ENCODE data around the gene MEA1. TPM values are rescaled to one million over a fixed set of nuclear protein-coding genes. Genes with fewer than 3 reads are reported as not detected.
"Not testable (repeated sequence)": the region's sequence is repeated elsewhere in the genome, so short reads cannot be mapped to it uniquely, and the experiment has no call there.

MEA1 gene
- polyA plus RNA-seq (ENCODE audit: insufficient read length): 39.6 TPM

DNA sequence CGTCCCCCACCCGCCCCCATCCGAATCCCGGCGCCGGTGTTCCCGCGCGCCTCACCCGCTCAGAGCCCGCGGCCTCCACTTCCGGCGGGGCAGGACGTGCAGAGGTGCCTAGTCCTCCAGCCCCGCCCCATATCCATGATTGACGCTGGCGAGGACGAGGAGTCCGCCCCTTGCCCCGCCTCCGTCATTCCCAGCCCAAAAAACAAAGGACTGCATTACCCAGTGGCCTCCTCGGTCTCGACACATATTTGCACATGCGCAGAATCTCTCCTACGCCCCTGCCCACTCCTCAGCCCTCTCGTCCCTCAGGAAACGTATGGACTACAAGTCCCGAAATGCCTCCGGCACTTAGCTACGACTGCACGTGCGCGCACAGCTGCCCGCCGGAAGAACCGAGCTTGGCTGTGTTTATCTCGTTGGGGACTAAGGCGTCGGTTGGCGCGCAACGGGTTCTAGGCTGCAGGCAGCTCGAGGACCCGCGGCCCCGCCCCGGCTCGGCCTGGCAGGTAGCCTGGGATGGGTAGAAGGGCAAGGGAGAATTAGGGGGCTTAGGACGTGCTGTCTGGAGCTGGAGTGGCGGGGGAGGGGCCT, at the start of gene MEA1, which contains the start of gene KLHDC3:
Gene MEA1 (minus strand): TSS at position 104 of the 591 bp plus-strand sequence. CDS start 133 bp downstream, outside the sequence.
Gene KLHDC3 (plus strand): TSS at position 407 of the 591 bp plus-strand sequence. CDS start 2,944 bp downstream, outside the sequence.
- peak; percentile 99 for DNase-seq (ENCODE audit: low read depth)

DNA sequence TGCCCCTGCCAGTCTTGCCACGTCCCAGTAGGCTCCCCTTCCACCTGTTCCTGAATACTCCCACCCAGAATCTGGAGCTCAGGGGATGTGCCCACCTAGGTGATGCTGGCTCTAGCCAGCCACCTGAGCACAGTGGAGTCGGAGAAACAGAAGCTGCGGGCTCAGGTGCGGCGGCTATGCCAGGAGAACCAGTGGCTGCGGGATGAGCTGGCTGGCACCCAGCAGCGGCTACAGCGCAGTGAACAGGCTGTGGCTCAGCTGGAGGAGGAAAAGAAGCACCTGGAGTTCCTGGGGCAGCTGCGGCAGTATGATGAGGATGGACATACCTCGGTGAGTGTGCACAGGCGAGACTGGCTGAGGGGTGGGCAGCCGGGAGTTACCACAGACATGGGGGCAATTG, 49.1 kb upstream of the MEA1 start:
- no peak for DNase-seq (ENCODE audit: low read depth)

DNA sequence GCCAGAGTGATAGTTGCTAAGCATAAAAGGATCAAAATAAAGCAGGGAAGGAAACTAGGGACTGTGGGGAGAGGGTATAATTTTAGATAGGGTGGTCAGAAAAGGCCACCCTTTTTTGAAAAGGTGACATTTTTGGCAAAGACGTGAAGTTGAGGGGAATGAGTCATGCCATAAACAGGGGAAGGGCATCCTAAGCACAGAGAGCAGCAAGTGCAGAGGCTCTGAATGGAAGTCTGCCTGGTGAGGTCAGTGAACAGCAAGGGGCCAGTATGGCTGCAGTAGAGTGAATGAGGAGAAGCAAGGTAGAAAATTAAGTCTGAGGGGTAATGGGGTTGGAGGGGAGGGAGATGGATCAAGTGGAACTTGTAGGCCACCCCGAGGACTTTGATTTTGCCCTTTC, 48.1 kb upstream of the MEA1 start:
- no peak for DNase-seq (ENCODE audit: low read depth)

DNA sequence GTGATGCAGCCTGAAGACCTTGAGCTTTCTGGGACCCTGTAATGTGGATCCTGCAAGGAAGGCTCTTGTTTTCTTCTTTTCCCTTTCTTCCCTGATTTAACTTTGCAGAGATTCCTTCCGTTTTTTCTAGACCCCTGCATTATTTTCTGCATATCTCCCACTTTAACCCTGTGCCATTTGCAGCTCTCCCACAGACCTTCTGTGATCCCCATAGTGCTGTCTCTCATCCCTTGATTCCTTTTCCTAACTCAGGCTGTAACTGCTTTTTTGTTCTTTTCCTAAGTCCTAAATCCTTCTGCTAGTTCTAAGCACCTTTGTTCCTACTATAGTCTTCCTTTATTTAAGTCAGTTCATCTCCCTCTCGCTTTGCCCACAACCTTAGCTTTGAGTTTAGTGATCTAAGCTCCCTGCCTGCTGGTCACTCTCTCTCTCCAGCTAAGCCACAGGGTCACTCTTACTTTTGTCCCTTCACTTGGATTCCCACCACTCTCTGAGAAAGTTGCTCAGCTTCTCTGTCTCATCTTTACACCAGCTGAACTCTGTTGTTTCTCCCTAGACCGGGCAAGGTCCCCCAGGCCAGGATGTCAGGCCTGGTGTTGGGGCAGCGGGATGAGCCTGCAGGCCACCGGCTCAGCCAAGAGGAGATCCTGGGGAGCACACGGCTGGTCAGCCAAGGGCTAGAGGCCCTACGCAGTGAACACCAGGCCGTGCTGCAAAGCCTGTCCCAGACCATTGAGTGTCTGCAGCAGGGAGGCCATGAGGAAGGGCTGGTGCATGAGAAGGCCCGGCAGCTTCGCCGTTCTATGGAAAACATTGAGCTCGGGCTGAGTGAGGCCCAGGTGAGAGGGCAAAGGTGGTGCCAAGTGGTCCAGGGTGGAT, 47.2 kb upstream of the MEA1 start:
- DNase-seq (ENCODE audit: low read depth): no peak

DNA sequence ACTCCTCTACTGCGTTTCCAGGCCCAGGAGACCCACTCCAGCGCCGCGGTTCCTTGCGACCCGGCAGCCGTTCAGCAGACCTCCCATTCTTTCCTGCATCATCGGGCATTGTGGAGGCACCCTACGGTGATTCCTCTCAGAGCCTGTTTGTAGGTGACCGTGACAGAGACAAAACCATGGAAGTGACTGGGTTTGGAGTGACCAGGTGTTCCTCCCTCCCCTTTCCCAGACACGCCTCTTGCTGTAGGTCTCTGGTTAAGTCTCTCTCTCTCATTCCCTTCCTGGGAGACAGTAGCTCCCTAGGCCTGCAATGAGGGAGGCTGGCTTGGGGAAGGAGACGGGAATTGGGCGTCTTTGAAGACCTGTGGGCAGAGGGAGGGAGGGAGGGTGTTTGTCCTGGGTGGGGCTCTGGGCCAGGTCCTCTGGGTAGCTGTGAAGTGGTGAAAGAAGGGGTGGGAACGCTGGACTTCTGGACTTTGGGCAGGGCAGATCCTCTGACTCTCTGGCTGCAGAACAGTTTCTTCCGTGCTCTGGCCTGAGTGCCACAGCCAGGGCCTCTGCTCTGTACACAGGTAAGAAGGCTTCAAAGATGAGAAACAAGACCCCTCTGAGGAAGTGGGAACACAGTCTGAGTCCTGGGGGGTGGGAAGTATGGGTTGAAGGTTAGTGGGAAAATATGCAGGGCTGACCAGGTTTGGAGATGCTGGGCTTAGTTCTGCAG, 46.4 kb upstream of the MEA1 start:
- DNase-seq (ENCODE audit: low read depth): no peak

DNA sequence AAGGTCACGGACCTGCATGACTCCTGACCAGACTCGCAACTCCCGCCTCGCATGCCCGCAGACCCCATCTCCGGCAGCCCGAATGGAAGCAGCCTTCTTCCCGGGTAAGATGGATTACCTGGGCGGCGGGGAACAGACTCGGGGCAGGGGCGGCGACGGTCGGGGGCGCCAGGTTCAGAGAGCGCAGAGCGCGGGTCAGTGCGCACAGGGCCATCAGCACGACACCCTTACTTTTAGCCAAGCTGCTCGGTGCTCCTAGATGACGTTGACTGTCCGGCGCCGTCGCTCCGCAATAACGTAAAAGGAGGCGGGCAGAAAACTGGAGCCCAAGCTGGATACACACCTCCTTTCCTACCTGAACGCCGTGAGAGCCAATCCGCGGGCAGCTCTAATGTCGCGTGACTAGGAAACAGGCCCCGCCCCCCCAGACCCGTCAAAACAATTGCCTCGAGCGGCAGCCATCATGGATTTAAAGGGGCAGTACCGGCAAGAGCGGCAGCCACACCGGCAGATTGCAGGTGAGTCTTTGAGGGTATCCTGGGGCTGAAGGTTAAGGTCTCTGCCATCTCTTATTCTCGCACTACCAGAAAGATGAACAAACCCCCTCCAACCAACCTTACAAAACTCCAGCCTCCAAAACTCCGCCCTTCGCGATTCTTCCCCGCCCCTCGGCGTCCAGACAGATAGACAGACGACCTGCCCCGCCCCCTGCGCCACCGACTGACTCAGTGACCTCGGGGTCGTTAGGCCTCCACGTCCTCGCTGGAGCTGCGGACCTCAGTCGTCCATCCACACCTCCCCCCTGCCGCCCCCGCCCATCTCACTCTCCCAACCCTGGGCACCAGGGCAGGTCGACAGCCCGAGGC, 45.7 kb upstream of the MEA1 start, which contains the start of the genes KLC4 and MRPL2:
Gene KLC4 (plus strand): TSS at position 464 of the 866 bp plus-strand sequence. CDS start 1,705 bp downstream, outside the sequence.
Gene MRPL2 (minus strand): TSS at position 267 of the 866 bp plus-strand sequence. CDS start 53 bp downstream, at position 214.
- DNase-seq (ENCODE audit: low read depth): peak; percentile 97

DNA sequence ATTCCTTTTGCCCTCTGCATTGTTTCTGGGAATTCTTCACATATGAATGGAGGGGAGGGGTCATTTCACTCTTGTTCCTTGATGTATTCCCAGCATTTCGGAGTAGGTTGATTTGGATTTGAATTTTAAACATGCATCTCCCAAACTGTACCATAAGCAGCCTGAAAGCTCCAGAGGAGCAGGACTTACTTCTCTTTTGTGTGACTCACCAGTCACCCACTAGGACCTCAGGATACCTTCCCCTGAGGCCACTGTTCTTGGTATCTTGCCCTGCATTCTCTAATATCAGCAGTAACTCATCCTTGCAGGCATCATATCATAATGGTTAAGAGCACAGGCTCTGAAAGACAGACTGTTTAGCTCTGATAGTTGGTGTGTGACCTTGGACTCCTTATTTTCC, 44.8 kb upstream of the MEA1 start:
- DNase-seq (ENCODE audit: low read depth): no peak

DNA sequence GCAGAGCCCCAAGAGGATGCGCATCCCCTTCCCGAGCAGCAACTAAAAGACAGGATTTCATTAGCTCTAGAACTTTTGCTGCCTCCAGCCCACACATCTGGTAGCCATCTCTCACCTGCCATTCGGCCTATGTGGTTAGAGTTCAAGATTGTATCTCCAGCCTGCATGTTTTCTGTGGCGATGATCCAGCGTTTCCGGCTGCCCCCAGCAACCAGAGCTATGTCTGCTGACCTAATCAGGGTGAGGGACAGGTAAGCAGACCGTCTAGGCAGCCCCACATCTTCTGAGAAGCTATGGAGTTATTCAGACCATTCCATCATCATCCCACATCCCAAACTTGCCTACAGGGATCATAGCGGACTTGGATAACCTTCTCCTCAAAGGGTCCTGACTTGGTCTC, 42.2 kb upstream of the MEA1 start:
- DNase-seq (ENCODE audit: low read depth): no peak

DNA sequence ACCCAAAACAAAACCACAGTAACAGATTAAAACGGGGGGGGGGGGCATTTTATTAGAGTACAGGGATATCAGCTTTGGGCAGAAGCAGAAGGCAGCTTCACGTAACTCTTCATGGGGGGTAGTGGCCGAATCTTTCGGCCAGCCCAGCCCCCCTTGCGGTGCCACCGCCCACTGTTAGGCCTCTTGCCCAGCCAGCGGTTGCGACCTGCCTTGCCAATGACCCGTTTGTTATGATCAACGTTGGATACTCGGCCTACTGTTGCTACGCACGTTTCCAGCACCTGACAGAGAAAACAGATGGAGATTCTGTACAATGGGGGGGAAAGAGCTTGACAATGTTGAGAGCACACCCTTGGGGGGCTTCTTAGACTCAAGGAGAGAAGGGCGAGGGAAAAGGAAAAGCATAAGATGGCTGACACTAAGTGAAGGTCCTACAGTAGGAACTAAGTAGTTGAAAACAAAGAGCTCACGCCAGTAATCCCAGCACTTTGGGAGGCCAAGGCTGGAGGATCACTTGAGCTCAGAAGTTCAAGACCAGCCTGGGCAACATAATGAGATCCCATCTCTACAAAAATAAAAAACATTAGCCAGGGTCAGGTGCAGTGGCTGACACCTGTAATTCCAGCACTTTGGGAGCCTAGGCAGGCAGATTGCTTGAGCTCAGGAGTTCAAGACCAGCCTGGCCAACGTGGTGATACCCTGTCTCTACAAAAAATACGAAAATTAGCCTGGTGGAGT, 40.6 kb upstream of the MEA1 start:
- DNase-seq (ENCODE audit: low read depth): no peak

DNA sequence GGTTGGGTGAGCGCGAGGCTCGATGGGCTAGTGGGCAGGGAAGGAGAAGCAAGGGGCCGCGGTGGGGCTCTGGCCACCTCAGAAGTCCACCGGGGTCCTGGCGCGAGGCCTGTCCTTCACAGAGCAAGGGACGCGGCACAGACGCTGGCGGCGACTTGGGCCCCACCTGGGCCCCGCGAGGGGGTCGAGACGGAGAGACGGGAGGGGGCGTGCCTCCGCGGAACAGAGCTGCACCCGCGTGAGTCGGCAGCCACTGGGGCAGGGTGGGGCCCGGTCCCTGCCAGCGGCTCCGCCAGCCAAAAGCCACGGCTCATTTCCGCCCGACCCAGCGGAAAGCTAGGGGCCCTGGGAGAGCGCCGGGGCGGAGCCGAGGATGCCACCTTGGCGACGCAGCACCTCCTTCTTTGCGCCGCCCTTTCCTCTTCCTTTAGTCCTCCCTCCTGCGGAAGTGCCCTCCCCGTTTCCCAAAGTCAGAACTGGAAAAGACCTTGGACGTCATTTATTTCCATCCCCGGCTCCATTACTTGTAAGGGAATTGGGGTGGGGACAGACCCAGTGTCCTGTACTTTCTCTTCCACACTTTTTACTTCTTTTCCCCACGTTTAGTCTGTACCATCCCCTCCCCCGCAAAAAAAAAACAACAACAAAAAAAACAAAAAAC, 39.9 kb upstream of the MEA1 start, which contains the start of gene CUL7:
Gene CUL7 (minus strand): TSS at position 307 of the 661 bp plus-strand sequence. CDS start 1,063 bp downstream, outside the sequence.
- DNase-seq (ENCODE audit: low read depth): peak; percentile 91

DNA sequence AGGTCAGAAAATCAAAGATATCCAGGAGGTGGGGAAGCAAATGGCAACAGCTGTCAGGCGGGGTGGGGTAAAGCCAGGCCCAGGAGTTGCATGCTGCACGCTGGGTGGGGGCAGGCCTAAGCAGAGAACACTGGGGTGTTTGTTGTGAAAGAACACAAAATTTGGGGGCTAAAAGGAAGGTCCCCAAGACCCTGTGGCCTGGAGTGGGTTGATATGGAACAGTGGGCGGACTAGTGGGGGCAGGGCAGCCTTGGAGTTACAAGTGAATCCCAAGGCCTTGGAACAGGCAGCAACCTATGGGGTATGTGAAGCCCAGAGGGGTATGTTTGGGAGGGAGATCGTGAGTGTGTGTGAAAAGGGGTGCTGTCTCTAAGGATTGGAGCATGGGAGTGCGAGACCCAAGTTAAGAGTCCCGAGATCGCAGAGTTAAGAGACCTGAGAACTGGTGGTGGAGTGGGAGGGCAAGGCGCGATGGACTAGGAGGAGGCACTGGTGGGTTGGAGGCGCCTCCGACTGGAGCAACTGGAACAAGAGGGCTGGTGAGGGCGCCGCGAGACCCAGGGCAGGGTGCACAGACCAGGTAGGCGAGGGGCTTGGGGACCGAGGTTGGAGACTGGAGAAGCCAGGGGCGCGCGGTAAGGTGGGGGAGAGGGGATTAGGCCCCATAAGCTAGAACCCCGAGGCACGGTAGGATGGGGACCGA, 39.2 kb upstream of the MEA1 start:
- no peak for DNase-seq (ENCODE audit: low read depth)

DNA sequence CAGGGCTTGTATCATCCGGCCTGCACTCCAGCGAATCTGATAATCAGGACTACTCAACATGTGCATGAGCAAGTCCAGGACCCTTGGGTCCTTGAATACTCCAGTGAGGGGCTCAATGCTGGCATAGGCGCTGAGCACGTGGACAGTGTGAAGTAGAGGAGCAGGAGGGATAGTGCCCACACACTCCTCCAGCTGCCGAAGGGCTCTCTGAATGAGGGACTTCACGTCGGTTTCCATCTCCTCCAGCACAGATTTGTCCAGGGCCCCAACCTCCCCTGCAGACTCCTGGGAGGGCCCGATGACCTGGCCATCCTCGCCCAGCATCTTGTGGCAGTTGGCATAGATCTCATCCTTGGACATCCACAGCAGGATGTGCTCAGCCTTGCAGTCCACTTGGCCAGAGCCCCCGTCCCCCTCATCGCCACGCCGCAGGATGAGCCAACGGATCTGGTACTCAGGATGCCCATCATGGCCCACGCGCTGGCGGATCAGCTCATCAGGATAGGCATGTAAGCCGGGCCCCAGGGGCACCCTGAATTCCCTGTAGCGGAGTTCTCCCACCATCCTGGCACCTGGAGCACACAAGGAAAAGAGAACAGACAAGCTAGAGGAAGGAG, 38.6 kb upstream of the MEA1 start:
- DNase-seq (ENCODE audit: low read depth): no peak

DNA sequence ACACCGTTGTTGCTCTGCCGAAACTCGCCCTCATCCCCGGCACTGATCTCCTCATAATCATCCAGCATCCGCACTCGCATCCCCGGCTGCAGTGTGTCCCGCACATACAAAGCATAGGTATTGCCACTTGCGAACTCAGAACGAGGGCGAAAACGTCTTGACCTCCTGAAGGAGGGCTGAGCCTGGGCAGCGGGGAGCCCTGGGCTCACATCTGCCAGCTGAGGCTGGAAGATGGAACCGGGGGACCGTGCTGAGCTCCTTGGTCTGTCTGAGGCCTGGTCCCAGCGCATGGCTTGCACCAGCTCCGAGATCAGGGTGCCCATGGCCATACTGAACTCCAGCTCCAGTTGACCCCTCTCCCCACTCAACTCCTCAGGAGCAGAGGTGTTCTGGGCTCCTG, 37.2 kb upstream of the MEA1 start:
- DNase-seq (ENCODE audit: low read depth): no peak

DNA sequence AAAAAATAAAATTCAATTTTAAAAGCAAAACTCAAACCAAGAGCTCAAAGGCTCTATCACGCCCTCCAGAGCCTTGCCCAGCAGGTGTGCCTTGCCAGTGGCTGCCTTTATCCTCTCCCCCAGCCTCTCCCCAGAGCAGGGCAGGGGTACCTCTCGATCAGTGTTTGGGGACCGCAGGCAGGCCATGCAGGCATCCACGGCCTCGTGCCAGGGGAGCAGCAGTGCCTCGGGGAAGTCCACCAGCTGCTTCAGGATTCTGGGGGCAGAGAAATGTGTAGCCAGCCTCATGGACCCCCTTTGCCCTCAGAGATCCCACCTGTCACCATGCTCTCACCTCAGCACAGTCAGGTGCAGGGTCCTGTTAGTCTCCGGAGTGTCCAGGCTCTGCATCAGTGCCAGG, 34.3 kb upstream of the MEA1 start:
- no peak for DNase-seq (ENCODE audit: low read depth)

DNA sequence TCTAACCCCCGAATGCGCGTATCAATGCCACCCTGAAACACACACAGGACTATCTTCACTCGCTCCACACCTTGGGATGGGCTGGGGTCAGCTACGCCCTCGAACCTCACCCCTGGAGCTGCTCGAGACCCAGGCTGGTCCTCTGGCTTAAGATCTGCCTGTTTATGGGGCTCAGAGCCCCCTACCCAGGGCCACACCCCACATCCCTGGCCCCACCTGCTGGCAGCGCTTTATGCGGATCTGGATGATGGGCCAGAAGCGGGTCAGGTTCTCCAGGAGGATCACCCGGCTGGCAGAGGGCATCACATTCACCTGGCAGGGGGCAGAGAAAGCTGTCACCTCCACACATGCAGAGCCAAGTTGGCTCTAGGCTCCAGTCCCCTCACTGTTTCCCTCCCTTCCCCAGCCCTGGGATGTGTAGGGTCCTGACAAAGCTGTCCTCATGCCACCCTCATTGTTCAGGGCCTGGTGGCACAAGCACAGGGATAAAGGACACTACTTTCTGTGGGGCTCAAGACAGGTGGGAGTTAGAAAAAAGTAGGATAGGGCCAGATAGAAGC, 31.7 kb upstream of the MEA1 start:
- no peak for DNase-seq (ENCODE audit: low read depth)

DNA sequence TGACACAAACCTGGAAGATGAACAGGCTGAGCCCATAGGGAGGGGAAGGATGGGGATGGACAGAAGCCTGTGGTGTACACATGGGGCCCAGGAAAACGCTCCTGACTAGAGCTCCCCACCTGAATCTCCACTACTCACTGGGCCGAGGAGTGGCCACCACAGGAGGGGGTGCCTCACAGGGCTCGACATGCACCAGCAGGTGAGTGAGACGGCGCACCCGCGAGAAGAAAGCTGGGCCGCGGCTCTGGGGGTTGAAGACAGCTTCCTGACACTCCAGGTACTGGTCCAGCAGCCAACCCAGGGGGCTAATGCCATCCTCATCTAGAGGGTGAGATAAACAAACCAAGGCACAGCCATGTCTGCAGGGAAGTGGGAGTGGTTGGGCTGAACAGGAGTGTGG, 29.6 kb upstream of the MEA1 start:
- DNase-seq (ENCODE audit: low read depth): no peak

DNA sequence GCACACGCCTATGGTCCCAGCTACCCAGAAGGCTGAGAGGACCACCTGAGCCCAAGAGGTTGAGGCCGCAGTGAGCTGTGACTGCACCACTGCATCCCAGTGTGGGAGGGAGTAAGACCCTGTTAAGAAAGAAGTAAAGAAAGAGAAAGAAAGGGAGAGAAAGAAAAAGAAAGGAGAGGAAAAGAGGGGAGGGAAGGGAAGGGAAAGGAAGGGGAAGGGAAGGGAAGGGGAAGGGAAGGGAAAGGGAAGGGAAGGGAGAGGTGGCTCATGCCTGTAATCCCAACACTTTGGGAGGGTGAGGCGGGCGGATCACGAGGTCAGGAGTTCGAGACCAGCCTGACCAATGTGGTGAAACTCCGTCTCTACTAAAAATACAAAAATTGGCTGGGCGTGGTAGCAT, 27.7 kb upstream of the MEA1 start:
- not testable (repeated sequence) for DNase-seq (ENCODE audit: low read depth)

DNA sequence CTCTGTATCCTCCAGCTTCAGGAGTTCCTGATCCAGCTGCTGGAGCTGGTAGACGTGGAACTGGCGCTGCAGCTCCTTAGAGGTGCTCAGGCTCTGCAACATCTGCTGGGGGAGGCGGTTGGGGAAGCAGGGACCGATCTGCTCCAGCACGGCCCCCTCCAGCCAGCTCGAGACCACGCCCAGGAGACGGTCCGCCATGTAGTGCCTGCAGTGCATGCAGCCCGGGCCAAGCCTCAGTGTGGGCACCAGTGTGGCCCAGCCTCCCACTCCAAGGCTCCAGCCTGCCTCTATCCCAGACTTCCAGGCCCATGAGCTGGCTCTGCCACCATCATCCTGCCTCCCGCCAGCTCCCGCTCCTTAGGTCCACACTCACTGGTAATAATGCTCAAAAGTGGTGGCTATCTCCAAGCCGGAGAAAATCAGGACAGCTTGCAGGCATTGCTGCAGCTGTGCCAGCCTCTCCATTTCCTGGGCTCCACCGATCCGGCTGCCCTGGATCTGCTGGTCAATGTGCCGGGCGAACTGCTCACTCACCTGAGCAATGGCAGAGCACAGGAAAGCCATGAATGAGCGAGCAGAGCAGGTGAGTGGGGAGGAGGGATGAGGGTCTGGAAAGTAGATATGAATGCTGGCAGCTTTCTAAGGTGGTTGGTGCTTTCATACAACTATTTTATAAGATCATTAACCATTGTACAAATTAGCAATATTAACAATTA, 27.0 kb upstream of the MEA1 start:
- DNase-seq (ENCODE audit: low read depth): no peak

All from forelimb muscle (tissue), 1 donor.